Thymus (tissue), 11 donors: ENCODE measurements around the gene CTPS2. TPM values are rescaled to one million over a fixed set of nuclear protein-coding genes. Genes with fewer than 3 reads are reported as not detected.
"Not testable (repeated sequence)": the region's sequence is repeated elsewhere in the genome, so short reads cannot be mapped to it uniquely, and the experiment has no call there.

ENCODE experiments used
- DNase-seq, 9 donors: peaks; one replicate each; pipeline ENCODE4 v3.0.0-alpha.2; 2013; ENCODE audit warnings: low spot score in 9 of 9, low read depth in 6 of 9, missing footprints in 1 of 9
- H3K27ac ChIP-seq, 2 donors: one replicate each; pipeline ENCODE4 v1.5.1; 2013; ENCODE audit warnings: control low read depth in 1 of 2, low read depth in 1 of 2, low read length in 1 of 2, mild to moderate bottlenecking in 1 of 2, moderate library complexity in 1 of 2
- H3K27me3 ChIP-seq, 2 donors: one replicate each; pipeline ENCODE4 v1.5.1; 2013; ENCODE audit warnings: low read length in 1 of 2; ENCODE audit not compliant: control insufficient read depth in 2 of 2, insufficient read depth in 1 of 2
- H3K36me3 ChIP-seq, 2 donors: one replicate each; pipeline ENCODE4 v1.5.1; 2013; ENCODE audit warnings: low read length in 1 of 2, mild to moderate bottlenecking in 1 of 2, moderate library complexity in 1 of 2; ENCODE audit not compliant: control insufficient read depth in 2 of 2, insufficient read depth in 2 of 2
- H3K4me1 ChIP-seq, 2 donors: one replicate each; pipeline ENCODE4 v1.5.1; 2013; ENCODE audit warnings: low read length in 2 of 2; ENCODE audit not compliant: control insufficient read depth in 2 of 2, insufficient read depth in 2 of 2
- H3K4me3 ChIP-seq, 2 donors: one replicate each; pipeline ENCODE4 v1.5.1; 2013; ENCODE audit warnings: low read length in 2 of 2, control low read depth in 1 of 2, mild to moderate bottlenecking in 1 of 2
- H3K9me3 ChIP-seq, 2 donors: one replicate each; pipeline ENCODE4 v1.5.1; 2013; ENCODE audit warnings: low read length in 1 of 2, mild to moderate bottlenecking in 1 of 2; ENCODE audit not compliant: control insufficient read depth in 2 of 2, insufficient read depth in 1 of 2
- WGBS: extraction: QIAGEN DNeasy Blood & Tissue Kit; methylation state at CpG from one replicate; pipeline ENCODE4 v1.1.7; 2013; 5-methylcytosine and 5-hydroxymethylcytosine counted together
- polyA plus RNA-seq: library from polyadenylated mRNA; stranded (reverse); fragments of 200-250 nt; gene quantifications from one replicate; pipeline ENCODE4 v1.2.3, GENCODE V29; 2013
- total RNA-seq: library from RNA; stranded (reverse); fragments of 120-200 nt; gene quantifications from one replicate; pipeline ENCODE4 v1.2.4, GENCODE V29; 2013
- donor health status: healthy.

The CTPS2 gene
- total and polyA plus RNA-seq, 2 donors: 10.2 to 11.3 TPM

GRCh38 chrX:16743604-16744325 lies 31.3 kb upstream of the CTPS2 start:
- H3K36me3 ChIP-seq: peaks cover 12 to 32% of the 10 kb centered on the region in 2 donors
- H3K4me3 ChIP-seq: no peak overlapping the region
- no peaks in the 10 kb centered on the region for H3K27me3 ChIP-seq
- DNase-seq: no peak
- H3K4me1 ChIP-seq: no peaks in the 10 kb centered on the region
- no peak overlapping the region for H3K27ac ChIP-seq
- 96% methylated on average over 12 of the region's 12 CpGs for WGBS
- H3K9me3 ChIP-seq: no peaks in the 10 kb centered on the region

- no peak for DNase-seq
- Histone ChIP-seq H3K36me3 (peaks cover 19 to 30% of the 10 kb centered on the region in 2 donors), H3K27me3 (no peaks in the 10 kb centered on the region), H3K9me3 (no peaks in the 10 kb centered on the region), H3K27ac (no peak overlapping the region), H3K4me3 (no peak overlapping the region), H3K4me1 (no peaks in the 10 kb centered on the region)
- 79% methylated on average over 6 of the region's 6 CpGs for WGBS
Measured at GRCh38 chrX:16739574-16739973, 27.1 kb upstream of the CTPS2 start.

GRCh38 chrX:16737024-16737423 lies 24.6 kb upstream of the CTPS2 start:
- Histone ChIP-seq H3K9me3 (no peaks in the 10 kb centered on the region), H3K36me3 (peaks cover 14 to 16% of the 10 kb centered on the region in 2 donors)
- WGBS: 98% methylated on average over 5 of the region's 5 CpGs

GRCh38 chrX:16733013-16733412 lies 20.5 kb upstream of the CTPS2 start:
- Histone ChIP-seq H3K9me3 (no peaks in the 10 kb centered on the region), H3K4me1 (no peaks in the 10 kb centered on the region), H3K27me3 (no peaks in the 10 kb centered on the region), H3K4me3 (no peak overlapping the region), H3K36me3 (peaks cover 9 to 14% of the 10 kb centered on the region in 2 donors), H3K27ac (no peak overlapping the region)
- no peak for DNase-seq

More at GRCh38 chrX:16737024-16737423, 24.6 kb upstream of the CTPS2 start:
- Histone ChIP-seq H3K4me1 (no peaks in the 10 kb centered on the region), H3K27me3 (no peaks in the 10 kb centered on the region), H3K27ac (no peak overlapping the region), H3K4me3 (no peak overlapping the region)
- DNase-seq: no peak

- no peak overlapping the region for H3K4me3 ChIP-seq
- H3K9me3 ChIP-seq: no peaks in the 10 kb centered on the region
- 100% methylated on average over 1 of the region's 1 CpG for WGBS
- no peaks in the 10 kb centered on the region for H3K36me3 ChIP-seq
- no peaks in the 10 kb centered on the region for H3K27me3 ChIP-seq
- DNase-seq: no peak
- H3K4me1 ChIP-seq: no peaks in the 10 kb centered on the region
- H3K27ac ChIP-seq: no peak overlapping the region
Measured at GRCh38 chrX:16730450-16730849, 18.0 kb upstream of the CTPS2 start.

GRCh38 chrX:16727637-16728036 lies 15.2 kb upstream of the CTPS2 start:
- H3K27ac ChIP-seq: no peak overlapping the region
- no peaks in the 10 kb centered on the region for H3K36me3 ChIP-seq
- H3K27me3 ChIP-seq: no peaks in the 10 kb centered on the region
- no peak for DNase-seq
- no peak overlapping the region for H3K4me3 ChIP-seq
- H3K9me3 ChIP-seq: no peaks in the 10 kb centered on the region
- no peaks in the 10 kb centered on the region for H3K4me1 ChIP-seq

GRCh38 chrX:16726347-16726988 lies 14.0 kb upstream of the CTPS2 start:
- WGBS: 98% methylated on average over 5 of the region's 5 CpGs
- not testable (repeated sequence) for DNase-seq, H3K27ac ChIP-seq, H3K4me1 ChIP-seq, H3K36me3 ChIP-seq, H3K4me3 ChIP-seq, H3K9me3 ChIP-seq, H3K27me3 ChIP-seq

- H3K27ac ChIP-seq: no peak overlapping the region
- 96% methylated on average over 7 of the region's 7 CpGs for WGBS
- H3K27me3 ChIP-seq: no peaks in the 10 kb centered on the region
- H3K4me3 ChIP-seq: no peak overlapping the region
- no peaks in the 10 kb centered on the region for H3K36me3 ChIP-seq
- H3K9me3 ChIP-seq: no peaks in the 10 kb centered on the region
- H3K4me1 ChIP-seq: peaks cover 3 to 7% of the 10 kb centered on the region in 2 donors
- DNase-seq: no peak
Measured at GRCh38 chrX:16725072-16725471, 12.6 kb upstream of the CTPS2 start.

- no peak overlapping the region for H3K4me3 ChIP-seq
- no peaks in the 10 kb centered on the region for H3K9me3 ChIP-seq
- H3K4me1 ChIP-seq: peaks cover 3 to 8% of the 10 kb centered on the region in 2 donors
- peaks cover 0 to 9% of the 10 kb centered on the region in 2 donors for H3K27me3 ChIP-seq
- WGBS: 95% methylated on average over 4 of the region's 4 CpGs
- H3K27ac ChIP-seq: no peak overlapping the region
- no peak for DNase-seq
- H3K36me3 ChIP-seq: no peaks in the 10 kb centered on the region
Measured at GRCh38 chrX:16722481-16722880, 10.0 kb upstream of the CTPS2 start.
